HFFc6 (cell line): ENCODE data around the gene ASAP2. TPM values are rescaled to one million over a fixed set of nuclear protein-coding genes. Genes with fewer than 3 reads are reported as not detected.
A peak's percentile ranks its signal among the peaks of the same experiment; 100 is the strongest.

Experiments
- DNase-seq: peaks from one replicate; pipeline ENCODE4 v3.0.0-alpha.2; 2018
- H3K27ac Mint-ChIP-seq: 2 replicates; pipeline ENCODE4 v1.8.0; 2020; ENCODE audit warnings: mild to moderate bottlenecking, mixed read lengths
- H3K27me3 Mint-ChIP-seq: 2 replicates; pipeline ENCODE4 v1.8.0; 2021; ENCODE audit warnings: mild to moderate bottlenecking, moderate library complexity, mixed read lengths; ENCODE audit not compliant: insufficient read depth
- H3K36me3 Mint-ChIP-seq: 2 replicates; pipeline ENCODE4 v1.8.0; 2021; ENCODE audit warnings: low read depth, mixed read lengths
- H3K4me1 Mint-ChIP-seq: 2 replicates; pipeline ENCODE4 v1.8.0; 2020; ENCODE audit warnings: low read depth, mixed read lengths
- H3K4me3 Mint-ChIP-seq: 2 replicates; pipeline ENCODE4 v1.8.0; 2020; ENCODE audit warnings: mild to moderate bottlenecking, moderate library complexity, mixed read lengths
- H3K9me3 Mint-ChIP-seq: 2 replicates; pipeline ENCODE4 v1.8.0; 2020; ENCODE audit warnings: mild to moderate bottlenecking, mixed read lengths
- total RNA-seq, 6 experiments: library from RNA; stranded (reverse); fragmentation: NEBNext Ultra II Directional; extraction: Animal tissue kit (Norgen Biotek cat#: 25700); gene quantifications; 2 replicates in 1 of 6; 3 replicates in 5 of 6; pipeline ENCODE4 v1.2.3, GENCODE V29; 2021
- TF ChIP-seq, protein P1 (sequence below): fragments of 200-600 bp; sonication (generic); IDR thresholded peaks from 2 replicates; pipeline ENCODE4 v1.5.0; 2021; ENCODE audit warnings: antibody characterized with exemption, mild to moderate bottlenecking

Gene ASAP2
- total RNA-seq, 6 experiments from 2014 or later, result 31.2 to 37.4 (median 34.3) TPM

DNA sequence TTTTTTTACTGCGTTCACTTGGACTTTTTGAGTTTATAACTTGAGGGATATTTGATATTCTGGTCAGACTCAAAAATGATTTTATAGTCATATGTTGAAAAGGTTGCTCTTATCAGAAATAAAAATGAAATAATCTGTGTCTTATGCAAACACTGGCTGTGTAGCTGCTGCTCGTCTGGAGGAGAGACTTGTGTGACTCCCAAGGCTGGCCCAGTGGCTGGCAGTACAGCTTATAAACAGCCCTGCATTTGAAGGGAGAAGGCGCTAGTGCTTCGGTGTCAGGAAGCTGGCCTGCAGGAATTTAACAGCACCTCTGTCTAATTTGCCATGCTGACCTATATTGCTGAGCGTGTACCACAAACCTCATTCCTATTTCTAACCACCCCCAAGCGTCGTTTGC lies 74.5 kb downstream of the ASAP2 start:
- Mint-ChIP-seq H3K4me3 (no peak overlapping the region), H3K27ac (no peak overlapping the region; the same call in 1 of the 2 replicates), H3K36me3 (peaks cover 37% of the 10 kb centered on the region), H3K4me1 (peaks cover 63% of the 10 kb centered on the region), H3K27me3 (peaks cover 4% of the 10 kb centered on the region), H3K9me3 (no peaks in the 10 kb centered on the region)
- no peak for DNase-seq
- TF ChIP-seq, protein P1, sequence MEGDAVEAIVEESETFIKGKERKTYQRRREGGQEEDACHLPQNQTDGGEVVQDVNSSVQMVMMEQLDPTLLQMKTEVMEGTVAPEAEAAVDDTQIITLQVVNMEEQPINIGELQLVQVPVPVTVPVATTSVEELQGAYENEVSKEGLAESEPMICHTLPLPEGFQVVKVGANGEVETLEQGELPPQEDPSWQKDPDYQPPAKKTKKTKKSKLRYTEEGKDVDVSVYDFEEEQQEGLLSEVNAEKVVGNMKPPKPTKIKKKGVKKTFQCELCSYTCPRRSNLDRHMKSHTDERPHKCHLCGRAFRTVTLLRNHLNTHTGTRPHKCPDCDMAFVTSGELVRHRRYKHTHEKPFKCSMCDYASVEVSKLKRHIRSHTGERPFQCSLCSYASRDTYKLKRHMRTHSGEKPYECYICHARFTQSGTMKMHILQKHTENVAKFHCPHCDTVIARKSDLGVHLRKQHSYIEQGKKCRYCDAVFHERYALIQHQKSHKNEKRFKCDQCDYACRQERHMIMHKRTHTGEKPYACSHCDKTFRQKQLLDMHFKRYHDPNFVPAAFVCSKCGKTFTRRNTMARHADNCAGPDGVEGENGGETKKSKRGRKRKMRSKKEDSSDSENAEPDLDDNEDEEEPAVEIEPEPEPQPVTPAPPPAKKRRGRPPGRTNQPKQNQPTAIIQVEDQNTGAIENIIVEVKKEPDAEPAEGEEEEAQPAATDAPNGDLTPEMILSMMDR, result no peak

DNA sequence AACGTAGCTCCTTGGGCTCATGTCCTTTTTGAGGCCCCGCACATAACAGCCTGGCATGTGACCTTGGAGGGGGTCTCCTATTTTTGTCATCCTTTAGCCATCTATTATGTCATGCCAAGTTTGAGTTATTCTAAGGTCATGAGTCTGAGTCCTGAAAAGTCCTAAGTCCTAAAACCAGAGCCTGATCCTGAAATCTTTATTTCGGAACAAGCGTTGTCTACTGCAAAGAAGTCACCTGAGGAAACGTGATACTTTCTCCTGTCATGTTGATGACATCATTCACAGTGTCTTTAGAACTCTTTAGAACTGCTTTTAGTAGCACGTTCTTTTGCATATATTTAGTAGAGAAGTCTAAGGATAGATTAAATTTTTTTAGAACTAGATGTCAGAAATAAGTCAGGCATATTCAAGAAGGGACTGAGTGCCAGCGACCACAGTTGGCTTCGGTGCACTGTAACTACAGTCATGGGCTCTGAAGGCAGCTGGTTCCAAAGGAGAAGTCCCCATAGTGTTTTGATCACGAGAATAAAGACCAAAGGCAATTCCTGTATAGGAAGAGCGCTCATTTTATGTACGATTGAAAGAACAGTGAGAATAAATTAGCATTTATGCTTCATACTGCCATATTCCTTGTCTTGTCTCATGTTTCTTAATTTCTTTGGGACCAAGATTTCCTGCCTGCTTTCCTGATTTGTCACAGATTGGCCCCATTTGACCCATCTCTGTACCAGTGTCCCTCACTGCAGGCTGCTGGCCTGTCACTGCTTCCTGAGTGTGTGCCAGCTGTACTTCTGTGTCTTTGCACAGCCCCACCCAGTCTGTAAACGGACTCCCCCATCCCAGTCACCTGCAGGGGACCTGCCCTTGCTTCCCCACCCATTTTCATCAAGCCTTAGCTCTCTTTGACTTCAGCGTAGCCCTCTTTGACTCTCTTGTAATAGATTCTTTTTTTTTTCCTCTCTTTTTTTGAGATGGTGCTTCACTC lies 75.8 kb downstream of the ASAP2 start:
- DNase-seq, result no peak
- no peaks in the 10 kb centered on the region for H3K9me3 Mint-ChIP-seq
- H3K4me3 Mint-ChIP-seq, result no peak overlapping the region
- no peak overlapping the region for H3K27ac Mint-ChIP-seq
- TF ChIP-seq, protein P1, result no peak
- H3K27me3 Mint-ChIP-seq, result peaks cover 4% of the 10 kb centered on the region
- H3K36me3 Mint-ChIP-seq, result peaks cover 40% of the 10 kb centered on the region
- peaks cover 74% of the 10 kb centered on the region for H3K4me1 Mint-ChIP-seq

DNA sequence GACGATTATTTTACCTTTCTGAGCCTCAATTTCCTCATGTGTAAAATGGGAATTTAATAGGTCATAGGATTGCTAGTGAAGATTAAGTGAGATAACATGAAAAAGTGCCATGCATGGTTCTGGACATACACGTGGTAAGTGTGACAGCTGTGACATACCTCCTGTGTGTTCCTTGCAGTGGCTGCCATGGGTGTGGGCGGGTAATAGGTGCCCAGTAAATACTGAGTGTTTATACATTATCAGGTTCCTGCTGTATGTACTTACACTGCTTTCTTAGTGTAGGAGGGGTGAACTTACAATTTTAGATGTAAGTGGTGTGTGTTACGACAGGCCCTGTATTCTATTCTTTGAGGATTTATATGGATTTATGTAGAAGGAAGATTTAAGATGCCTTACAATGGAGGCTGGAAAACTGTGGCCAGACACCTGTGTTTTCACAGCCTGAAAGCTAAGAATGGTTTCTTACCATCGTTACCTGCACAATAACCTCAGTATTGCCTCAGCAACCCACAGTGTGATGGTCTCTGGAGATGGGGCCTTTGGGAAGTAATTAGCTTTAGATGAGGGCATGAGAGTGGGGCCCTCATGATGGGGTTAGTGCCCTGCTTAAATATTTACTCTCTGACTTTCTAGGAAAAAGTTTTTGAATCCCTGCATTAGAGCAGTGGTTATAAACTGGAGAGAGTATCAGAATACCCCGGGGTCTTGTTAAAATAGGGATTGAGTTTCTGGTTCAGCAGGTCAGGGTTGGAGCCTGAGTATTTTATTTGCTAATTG lies 78.1 kb downstream of the ASAP2 start:
- Mint-ChIP-seq H3K4me3 (no peak overlapping the region), H3K27me3 (peaks cover 2% of the 10 kb centered on the region), H3K27ac (peak overlapping the region; percentile 6; the same call in 1 of the 2 replicates), H3K9me3 (no peaks in the 10 kb centered on the region), H3K4me1 (peaks cover 93% of the 10 kb centered on the region), H3K36me3 (peaks cover 50% of the 10 kb centered on the region)
- DNase-seq, result no peak
- TF ChIP-seq, protein P1, result no peak

DNA sequence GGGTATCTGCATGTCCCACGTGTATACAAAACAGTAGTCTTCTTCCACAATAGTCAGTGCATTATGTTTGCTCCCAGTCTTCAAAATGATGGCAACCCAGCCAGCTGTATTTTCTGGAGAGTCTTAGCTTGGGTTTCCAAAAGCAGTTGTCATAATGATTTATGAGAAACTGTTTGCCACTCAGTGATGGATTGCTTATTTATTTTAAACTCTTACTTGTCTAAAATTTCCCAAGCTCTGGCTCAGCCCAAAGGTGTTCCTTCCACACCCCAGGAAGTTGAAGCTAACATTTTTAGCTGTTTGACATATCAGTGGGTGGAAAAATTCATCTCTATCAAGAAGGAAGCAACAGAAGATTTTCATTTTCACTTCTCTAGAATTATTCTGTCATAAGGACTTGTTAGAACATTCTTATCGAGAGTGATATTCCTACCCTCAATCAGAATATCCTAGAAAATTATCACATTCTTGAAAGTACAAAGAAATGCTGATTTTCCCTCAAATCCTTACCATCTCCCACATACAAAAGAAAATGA lies 78.8 kb downstream of the ASAP2 start:
- H3K27ac Mint-ChIP-seq, result peak overlapping the region; percentile 100
- TF ChIP-seq, protein P1, result no peak
- no peak for DNase-seq
- no peaks in the 10 kb centered on the region for H3K9me3 Mint-ChIP-seq
- peaks cover 43% of the 10 kb centered on the region for H3K36me3 Mint-ChIP-seq
- peaks cover 94% of the 10 kb centered on the region for H3K4me1 Mint-ChIP-seq
- H3K27me3 Mint-ChIP-seq, result peaks cover 2% of the 10 kb centered on the region
- H3K4me3 Mint-ChIP-seq, result no peak overlapping the region

DNA sequence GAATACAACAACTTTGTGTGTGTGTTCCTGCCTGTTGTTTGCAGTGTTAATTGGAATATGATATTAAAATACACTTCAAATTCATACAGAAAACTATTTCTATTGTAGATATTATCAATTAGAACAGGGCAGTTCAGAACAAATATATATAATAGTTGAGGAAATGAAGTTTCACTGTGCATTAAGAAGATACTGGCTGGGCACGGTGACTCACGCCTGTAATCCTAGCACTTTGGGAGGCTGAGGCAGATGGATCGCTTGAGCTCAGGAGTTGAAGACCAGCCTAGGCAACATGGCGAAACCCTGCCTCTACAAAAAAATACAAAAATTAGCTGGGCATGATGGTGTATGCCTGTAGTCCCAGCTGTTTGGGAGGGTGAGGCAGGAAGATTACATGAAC lies 79.3 kb downstream of the ASAP2 start:
- Mint-ChIP-seq H3K4me1 (peaks cover 94% of the 10 kb centered on the region), H3K27ac (peak overlapping the region; percentile 100), H3K9me3 (no peaks in the 10 kb centered on the region), H3K4me3 (peak overlapping the region; percentile 54), H3K36me3 (peaks cover 39% of the 10 kb centered on the region), H3K27me3 (peaks cover 2% of the 10 kb centered on the region)
- TF ChIP-seq, protein P1, result no peak
- no peak for DNase-seq
